Neutrophil (primary cell): ENCODE results near the gene TMEFF1.

Experiments
- H3K27ac ChIP-seq: fragments of 200-600 bp; sonication (generic); 2 replicates; pipeline ENCODE4 v1.5.1; 2016; ENCODE audit warnings: mild to moderate bottlenecking, moderate library complexity
- H3K27me3 ChIP-seq: fragments of 200-600 bp; sonication (generic); 2 replicates; pipeline ENCODE4 v1.6.0; 2016; ENCODE audit warnings: mild to moderate bottlenecking
- H3K36me3 ChIP-seq: fragments of 200-600 bp; sonication (generic); 2 replicates; pipeline ENCODE4 v1.5.1; 2017
- H3K4me1 ChIP-seq, 2 experiments: fragments of 200-600 bp in 1 of 2; sonication (generic) in 1 of 2; 1 replicate in 1 of 2; 2 replicates in 1 of 2; pipeline versions ENCODE4 v1.5.1 to v1.6.1; 2013 to 2016; ENCODE audit warnings: low read depth in 1 of 2, low read length in 1 of 2, mild to moderate bottlenecking in 1 of 2, moderate library complexity in 1 of 2; ENCODE audit not compliant: control insufficient read depth in 1 of 2, insufficient read depth in 1 of 2
- H3K4me3 ChIP-seq, 2 experiments: fragments of 200-600 bp in 1 of 2; sonication (generic) in 1 of 2; 1 replicate in 1 of 2; 2 replicates in 1 of 2; pipeline ENCODE4 v1.5.1; 2013 to 2016; ENCODE audit warnings: low read depth in 1 of 2, low read length in 1 of 2, mild to moderate bottlenecking in 1 of 2, moderate library complexity in 1 of 2
- H3K9me3 ChIP-seq: fragments of 200-600 bp; sonication (generic); 2 replicates; pipeline ENCODE4 v1.5.1; 2016
- CTCF ChIP-seq: fragments of 200-600 bp; sonication (generic); IDR thresholded peaks from 2 replicates; pipeline ENCODE4 v1.5.1; 2016; ENCODE audit warnings: antibody characterized with exemption

The TMEFF1 gene

GRCh38 chr9:100428871-100429654 is 43.9 kb upstream of the TMEFF1 start:
- Histone ChIP-seq H3K4me3 (no peak overlapping the region), H3K9me3 (no peaks in the 10 kb centered on the region), H3K27me3 (peaks cover 24% of the 10 kb centered on the region), H3K27ac (no peak overlapping the region), H3K36me3 (no peaks in the 10 kb centered on the region), H3K4me1 (peaks cover 12 to 15% of the 10 kb centered on the region in 2 experiments)
- TF ChIP-seq CTCF, result no peak

GRCh38 chr9:100430286-100430940 is 42.5 kb upstream of the TMEFF1 start:
- no peak for TF ChIP-seq CTCF
- Histone ChIP-seq H3K27me3 (peaks cover 19% of the 10 kb centered on the region), H3K27ac (no peak overlapping the region), H3K36me3 (no peaks in the 10 kb centered on the region), H3K4me3 (no peak overlapping the region), H3K4me1 (peaks cover 12 to 15% of the 10 kb centered on the region in 2 experiments), H3K9me3 (no peaks in the 10 kb centered on the region)

GRCh38 chr9:100431886-100432285 is 41.1 kb upstream of the TMEFF1 start:
- peaks cover 8 to 9% of the 10 kb centered on the region in 2 experiments for H3K4me1 ChIP-seq
- no peaks in the 10 kb centered on the region for H3K9me3 ChIP-seq
- H3K27ac ChIP-seq, result no peak overlapping the region
- no peak for TF ChIP-seq CTCF
- H3K36me3 ChIP-seq, result no peaks in the 10 kb centered on the region
- no peak overlapping the region for H3K4me3 ChIP-seq
- peaks cover 5% of the 10 kb centered on the region for H3K27me3 ChIP-seq

GRCh38 chr9:100432736-100433135 is 40.2 kb upstream of the TMEFF1 start:
- Histone ChIP-seq H3K27me3 (peaks cover under 1% of the 10 kb centered on the region), H3K9me3 (no peaks in the 10 kb centered on the region), H3K4me3 (no peak overlapping the region), H3K36me3 (no peaks in the 10 kb centered on the region), H3K27ac (no peak overlapping the region), H3K4me1 (peaks cover 4 to 6% of the 10 kb centered on the region in 2 experiments)
- no peak for TF ChIP-seq CTCF

- H3K9me3 ChIP-seq, result no peaks in the 10 kb centered on the region
- H3K27me3 ChIP-seq, result no peaks in the 10 kb centered on the region
- no peaks in the 10 kb centered on the region for H3K36me3 ChIP-seq
Observed at GRCh38 chr9:100436571-100436970, 36.4 kb upstream of the TMEFF1 start.

More at GRCh38 chr9:100436571-100436970, 36.4 kb upstream of the TMEFF1 start:
- no peak for TF ChIP-seq CTCF
- Histone ChIP-seq H3K27ac (no peak overlapping the region), H3K4me3 (no peak overlapping the region), H3K4me1 (no peaks in the 10 kb centered on the region)
